H1 (cell line): ENCODE results near the gene SLC6A18.

Source experiments
- CTCF ChIP-seq, 3 experiments: IDR thresholded peaks; 1 replicate in 2 of 3; 2 replicates in 1 of 3; pipeline versions ENCODE4 v1.5.1 to v1.6.1; 2011; ENCODE audit warnings: low read length in 3 of 3, mild to moderate bottlenecking in 3 of 3, inconsistent platforms in 2 of 3, low read depth in 1 of 3, moderate library complexity in 1 of 3; ENCODE audit not compliant: insufficient read depth in 1 of 3; ENCODE audit errors: control extremely low read depth in 1 of 3
- POLR2A ChIP-seq, 2 experiments: IDR thresholded peaks; 1 replicate in 1 of 2; 2 replicates in 1 of 2; pipeline ENCODE4 v1.6.1; 2011; ENCODE audit warnings: low read depth in 2 of 2, low read length in 2 of 2, mild to moderate bottlenecking in 2 of 2; ENCODE audit errors: control extremely low read depth in 1 of 2
- RFX5 ChIP-seq: IDR thresholded peaks from 2 replicates; pipeline ENCODE4 v1.6.1; 2011; ENCODE audit warnings: low read depth, low read length, improper control_type of control experiment, borderline replicate concordance
- SP2 ChIP-seq: IDR thresholded peaks from 2 replicates; pipeline ENCODE4 v1.6.1; 2012; ENCODE audit warnings: mild to moderate bottlenecking, low read length, inconsistent platforms

- TF ChIP-seq RFX5: no peak
- no peak for TF ChIP-seq POLR2A (IDR thresholded peaks at IDR 0.05; ENCODE audit: control extremely low read depth in 1 of 2, low read depth in 2 of 2, low read length in 2 of 2)
- no peak for TF ChIP-seq CTCF (IDR thresholded peaks at IDR 0.05; ENCODE audit: control extremely low read depth in 1 of 3, insufficient read depth in 1 of 3, low read depth in 1 of 3, low read length in 3 of 3)
- no peak for TF ChIP-seq SP2
These were observed 5.4 kb upstream of the SLC6A18 start for GRCh38 chr5:1219768-1220100.
